PC-9 (cell line): ENCODE measurements around the gene C10orf105. TPM values are rescaled to one million over a fixed set of nuclear protein-coding genes. Genes with fewer than 3 reads are reported as not detected.

ENCODE experiments used
- BruUV-seq: library from RNA; stranded (reverse); fragments of 400-500 nt; replicated peaks from 2 replicates; lab custom pipeline; 2021; lab: Mats Ljungman, UMichigan
- CTCF ChIA-PET: fragments of 300-600 bp; sonication (Branson Sonifier 250); formaldehyde crosslinking; loops from one replicate; lab custom pipeline; 2022; ENCODE audit warnings: antibody characterized with exemption; lab: Charles Lee
- POLR2A ChIA-PET: fragments of 300-600 bp; sonication (Branson Sonifier 250); formaldehyde crosslinking; loops from one replicate; lab custom pipeline; 2022; ENCODE audit warnings: antibody characterized with exemption; ENCODE audit not compliant: unreplicated experiment; lab: Charles Lee
- DNase-seq, 2 experiments: peaks; one replicate each; pipeline versions ENCODE4 v3.0.0 to v3.0.0-alpha.2; 2015 to 2022; ENCODE audit warnings: mixed read lengths in 1 of 2
- H2AFZ ChIP-seq: fragments of 200-600 bp; sonication (generic); 2 replicates; pipeline ENCODE4 v1.8.1; 2017; ENCODE audit warnings: antibody characterized with exemption
- H3F3A ChIP-seq: fragments of 200-600 bp; sonication (generic); 2 replicates; pipeline ENCODE4 v1.8.1; 2017; ENCODE audit warnings: antibody characterized with exemption, mild to moderate bottlenecking, low read depth; ENCODE audit not compliant: insufficient read depth
- H3K27ac ChIP-seq: fragments of 200-600 bp; sonication (generic); 2 replicates; pipeline ENCODE4 v1.6.1; 2016; ENCODE audit warnings: mixed run types
- H3K27me3 ChIP-seq: fragments of 200-600 bp; sonication (generic); 2 replicates; pipeline ENCODE4 v1.6.1; 2016; ENCODE audit warnings: low read depth, mixed run types; ENCODE audit not compliant: insufficient read depth
- H3K36me3 ChIP-seq: fragments of 200-600 bp; sonication (generic); 2 replicates; pipeline ENCODE4 v1.6.1; 2016; ENCODE audit warnings: low read depth, mixed run types
- H3K4me1 ChIP-seq: fragments of 200-600 bp; sonication (generic); replicated peaks from 2 replicates; pipeline ENCODE4 v1.6.1; 2016; ENCODE audit warnings: mixed run types; ENCODE audit not compliant: insufficient read depth
- H3K4me2 ChIP-seq: fragments of 200-600 bp; sonication (generic); 2 replicates; pipeline ENCODE4 v1.6.1; 2017; ENCODE audit warnings: mixed run types
- H3K4me3 ChIP-seq: fragments of 200-600 bp; sonication (generic); 2 replicates; pipeline ENCODE4 v1.6.1; 2016; ENCODE audit warnings: mixed run types
- H3K79me2 ChIP-seq: fragments of 200-600 bp; sonication (generic); 2 replicates; pipeline ENCODE4 v1.6.1; 2017; ENCODE audit warnings: low read depth, mixed run types
- H3K9me2 ChIP-seq: fragments of 200-600 bp; sonication (generic); 2 replicates; pipeline ENCODE4 v1.8.1; 2017; ENCODE audit warnings: mild to moderate bottlenecking; ENCODE audit not compliant: insufficient read depth
- H3K9me3 ChIP-seq: fragments of 200-600 bp; sonication (generic); 2 replicates; pipeline ENCODE4 v1.8.1; 2016; ENCODE audit warnings: low read depth; ENCODE audit not compliant: insufficient read depth
- H4K20me1 ChIP-seq: fragments of 200-600 bp; sonication (generic); 2 replicates; pipeline ENCODE4 v1.8.1; 2017; ENCODE audit not compliant: insufficient read depth
- EZH2 ChIP-seq: fragments of 200-600 bp; sonication (generic); IDR thresholded peaks from 2 replicates; pipeline ENCODE4 v1.8.0; 2017; ENCODE audit warnings: antibody characterized with exemption, low read depth
- intact Hi-C: fragments of 100-400 bp; cut with micrococcal nuclease; formaldehyde crosslinking; loops from one replicate; pipeline ENCODE4 v1.10.0; 2022; ENCODE audit not compliant: unreplicated experiment
- total RNA-seq: library from RNA; stranded (reverse); gene quantifications from 2 replicates; pipeline ENCODE4 v1.2.3, GENCODE V29; 2021
- TF ChIP-seq, protein P1 (sequence below): fragments of 200-600 bp; sonication (generic); conservative IDR thresholded peaks from 2 replicates; pipeline ENCODE4 v1.6.1; 2017; ENCODE audit warnings: mixed run types, antibody characterized with exemption, mild to moderate bottlenecking, moderate library complexity

C10orf105 gene
- total RNA-seq, 1 experiment from 2014 or later: not detected

DNA sequence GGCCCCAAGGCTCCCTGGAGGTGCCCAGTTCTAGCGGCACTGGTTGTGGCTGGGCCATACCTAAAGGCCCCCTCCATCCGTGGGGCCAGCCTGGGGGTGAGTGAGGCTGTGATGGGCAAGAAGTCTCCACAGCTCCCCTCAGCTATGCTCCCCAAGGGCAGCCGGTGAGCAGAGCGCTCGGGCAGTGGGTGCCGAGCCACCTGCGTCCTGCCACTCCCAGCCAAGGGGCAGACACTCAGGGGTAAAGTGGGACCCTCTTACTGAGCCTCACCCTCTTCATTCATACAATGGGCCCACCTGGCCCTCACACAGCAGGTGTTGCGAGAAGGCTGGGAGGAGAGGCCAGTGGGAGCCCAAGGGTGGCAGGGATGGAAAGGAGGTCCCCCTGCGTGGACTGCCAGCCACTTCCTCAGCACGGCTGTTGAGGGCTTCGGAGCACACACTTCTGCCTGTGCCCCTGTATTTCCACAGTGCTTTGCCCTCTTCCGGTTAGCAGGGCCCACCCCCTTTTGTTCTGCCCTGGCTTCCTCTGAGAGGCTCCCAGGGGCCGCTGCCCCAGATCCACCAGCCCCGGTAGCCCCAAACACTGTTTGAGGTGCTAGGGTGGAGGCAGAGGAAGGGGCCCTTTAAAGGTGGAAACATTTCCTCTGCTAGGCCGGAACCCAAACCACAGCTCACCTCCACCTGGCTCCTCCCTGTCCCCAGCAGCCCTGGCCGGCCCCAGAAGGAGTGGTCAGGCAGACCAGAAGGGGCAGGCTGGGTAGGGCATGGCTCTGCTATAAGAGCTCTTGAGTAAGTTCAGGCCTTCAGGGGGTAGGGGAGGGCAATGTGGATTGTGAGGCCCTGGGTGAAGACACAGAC lies 16.4 kb upstream of the C10orf105 start:
- no peak overlapping the region for H3K4me3 ChIP-seq
- peak overlapping the region; percentile 67 for H3K4me2 ChIP-seq
- TF ChIP-seq, protein P1, sequence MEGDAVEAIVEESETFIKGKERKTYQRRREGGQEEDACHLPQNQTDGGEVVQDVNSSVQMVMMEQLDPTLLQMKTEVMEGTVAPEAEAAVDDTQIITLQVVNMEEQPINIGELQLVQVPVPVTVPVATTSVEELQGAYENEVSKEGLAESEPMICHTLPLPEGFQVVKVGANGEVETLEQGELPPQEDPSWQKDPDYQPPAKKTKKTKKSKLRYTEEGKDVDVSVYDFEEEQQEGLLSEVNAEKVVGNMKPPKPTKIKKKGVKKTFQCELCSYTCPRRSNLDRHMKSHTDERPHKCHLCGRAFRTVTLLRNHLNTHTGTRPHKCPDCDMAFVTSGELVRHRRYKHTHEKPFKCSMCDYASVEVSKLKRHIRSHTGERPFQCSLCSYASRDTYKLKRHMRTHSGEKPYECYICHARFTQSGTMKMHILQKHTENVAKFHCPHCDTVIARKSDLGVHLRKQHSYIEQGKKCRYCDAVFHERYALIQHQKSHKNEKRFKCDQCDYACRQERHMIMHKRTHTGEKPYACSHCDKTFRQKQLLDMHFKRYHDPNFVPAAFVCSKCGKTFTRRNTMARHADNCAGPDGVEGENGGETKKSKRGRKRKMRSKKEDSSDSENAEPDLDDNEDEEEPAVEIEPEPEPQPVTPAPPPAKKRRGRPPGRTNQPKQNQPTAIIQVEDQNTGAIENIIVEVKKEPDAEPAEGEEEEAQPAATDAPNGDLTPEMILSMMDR: no peak
- no peak for TF ChIP-seq EZH2
- H3F3A ChIP-seq: peaks cover 9% of the 10 kb centered on the region; the same call in 1 of the 2 replicates
- BruUV-seq: no TSS peak
- POLR2A ChIA-PET: interaction anchor here (0.8 kb wide), 1 partner anchor 145 kb away, joined by 9 read pairs; no protein-coding TSS in a partner anchor
- H3K79me2 ChIP-seq: no peaks in the 10 kb centered on the region
- H3K36me3 ChIP-seq: no peaks in the 10 kb centered on the region
- H3K4me1 ChIP-seq: peaks cover 22% of the 10 kb centered on the region
- peak overlapping the region; percentile 72 for H2AFZ ChIP-seq
- H3K9me2 ChIP-seq: no peaks in the 10 kb centered on the region
- DNase-seq: peak; percentile 49 to 75
- peak overlapping the region; percentile 60 for H3K27ac ChIP-seq
- H3K27me3 ChIP-seq: no peaks in the 10 kb centered on the region
- CTCF ChIA-PET: interaction anchor here (0.5 kb wide), 1 partner anchor 95 kb away, joined by 3 read pairs; no protein-coding TSS in a partner anchor
- intact Hi-C loops: no loop called here
- no peaks in the 10 kb centered on the region for H4K20me1 ChIP-seq
- H3K9me3 ChIP-seq: no peaks in the 10 kb centered on the region

DNA sequence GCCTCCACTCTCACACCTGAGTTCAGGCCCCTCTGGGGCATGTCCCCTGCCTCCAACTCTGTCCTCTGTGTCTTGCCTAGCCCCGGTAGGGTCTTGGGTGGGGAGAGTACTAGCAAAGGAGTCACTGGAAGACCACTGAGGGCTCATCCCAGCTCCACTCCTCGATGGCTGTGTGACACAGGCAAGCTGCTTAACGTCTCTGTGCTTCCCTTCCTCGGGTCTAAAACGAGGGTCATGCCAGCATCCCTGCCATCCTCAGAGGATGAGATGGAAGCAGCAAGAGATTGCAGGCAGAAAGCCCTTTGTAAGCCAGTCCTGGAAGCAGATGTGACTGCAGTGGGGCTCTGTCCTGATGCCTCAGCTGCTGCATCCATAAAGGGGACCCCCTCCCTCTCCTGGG lies 15.2 kb upstream of the C10orf105 start:
- POLR2A ChIA-PET: no interaction called here
- Histone ChIP-seq H2AFZ (no peak overlapping the region), H3K27me3 (no peaks in the 10 kb centered on the region), H3K27ac (no peak overlapping the region), H3K4me1 (peaks cover 30% of the 10 kb centered on the region), H3K4me2 (no peak overlapping the region), H3F3A (peaks cover 9% of the 10 kb centered on the region; the same call in 1 of the 2 replicates), H3K79me2 (no peaks in the 10 kb centered on the region), H4K20me1 (no peaks in the 10 kb centered on the region), H3K36me3 (no peaks in the 10 kb centered on the region), H3K9me2 (no peaks in the 10 kb centered on the region), H3K4me3 (no peak overlapping the region), H3K9me3 (no peaks in the 10 kb centered on the region)
- DNase-seq: no peak
- TF ChIP-seq, protein P1: no peak
- TF ChIP-seq EZH2: no peak
- intact Hi-C loops: no loop called here
- no TSS peak for BruUV-seq
- CTCF ChIA-PET: no interaction called here

DNA sequence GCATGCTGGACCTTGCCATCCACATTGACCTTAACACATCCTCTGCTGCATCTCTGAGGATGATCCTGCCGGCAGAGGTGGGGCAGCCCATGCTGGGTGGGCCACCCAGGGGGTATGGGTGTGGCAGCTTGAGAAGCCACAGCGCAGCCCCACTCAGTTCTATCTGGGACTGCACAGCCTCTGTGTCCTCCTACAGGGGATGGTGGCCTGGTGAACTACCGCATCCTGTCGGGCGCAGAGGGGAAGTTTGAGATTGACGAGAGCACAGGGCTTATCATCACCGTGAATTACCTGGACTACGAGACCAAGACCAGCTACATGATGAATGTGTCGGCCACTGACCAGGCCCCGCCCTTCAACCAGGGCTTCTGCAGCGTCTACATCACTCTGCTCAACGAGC lies 12.2 kb upstream of the C10orf105 start:
- POLR2A ChIA-PET: no interaction called here
- DNase-seq: no peak
- BruUV-seq: no TSS peak
- no peak overlapping the region for H3K27ac ChIP-seq
- no peak overlapping the region for H3K4me2 ChIP-seq
- no peak overlapping the region for H3K4me3 ChIP-seq
- CTCF ChIA-PET: no interaction called here
- H2AFZ ChIP-seq: no peak overlapping the region
- H3K9me2 ChIP-seq: no peaks in the 10 kb centered on the region
- peaks cover 53% of the 10 kb centered on the region for H3K4me1 ChIP-seq
- no peaks in the 10 kb centered on the region for H3K9me3 ChIP-seq
- no peaks in the 10 kb centered on the region for H3K36me3 ChIP-seq
- H3F3A ChIP-seq: peaks cover 27% of the 10 kb centered on the region
- no peaks in the 10 kb centered on the region for H3K27me3 ChIP-seq
- intact Hi-C loops: no loop called here
- H4K20me1 ChIP-seq: no peaks in the 10 kb centered on the region
- no peaks in the 10 kb centered on the region for H3K79me2 ChIP-seq
- TF ChIP-seq EZH2: no peak
- TF ChIP-seq, protein P1: no peak
